Common myeloid progenitor, CD34-positive (primary cell): ENCODE data around the gene F3. TPM values are rescaled to one million over a fixed set of nuclear protein-coding genes. Genes with fewer than 3 reads are reported as not detected.

Experiments
- CTCF ChIA-PET: fragments of 350-600 bp; sonication (Branson Sonifier 250); formaldehyde crosslinking; loops from one replicate; lab custom pipeline; 2021; ENCODE audit warnings: antibody characterized with exemption; lab: Charles Lee
- POLR2A ChIA-PET: fragments of 350-600 bp; sonication (Branson Sonifier 250); formaldehyde crosslinking; loops from one replicate; lab custom pipeline; 2021; ENCODE audit warnings: antibody characterized with exemption; lab: Charles Lee
- DNase-seq, 3 donors: peaks; one replicate each; pipeline versions ENCODE4 v3.0.0 to v3.0.0-alpha.2; 2013
- H3K27ac ChIP-seq, 2 experiments: 1 replicate in 1 of 2; 2 replicates in 1 of 2; pipeline ENCODE4 v1.7.0; 2013; ENCODE audit warnings: inconsistent platforms in 2 of 2, low read length in 2 of 2, mild to moderate bottlenecking in 2 of 2, low read depth in 1 of 2, moderate library complexity in 1 of 2; ENCODE audit not compliant: severe bottlenecking in 2 of 2, insufficient read depth in 1 of 2, poor library complexity in 1 of 2
- H3K27me3 ChIP-seq, 5 experiments: replicated peaks in 2 of 5; 1 replicate in 3 of 5; 2 replicates in 2 of 5; pipeline versions ENCODE4 v1.6.1 to v1.7.0; 2013; ENCODE audit warnings: low read length in 4 of 5, mild to moderate bottlenecking in 2 of 5, moderate library complexity in 2 of 5, inconsistent platforms in 1 of 5; ENCODE audit not compliant: insufficient read depth in 5 of 5, control insufficient read depth in 4 of 5
- H3K36me3 ChIP-seq, 4 experiments: 1 replicate in 2 of 4; 2 replicates in 2 of 4; pipeline versions ENCODE4 v1.6.1 to v1.7.0; 2013; ENCODE audit warnings: low read length in 3 of 4, control low read depth in 1 of 4, mild to moderate bottlenecking in 1 of 4; ENCODE audit not compliant: control insufficient read depth in 4 of 4, insufficient read depth in 4 of 4
- H3K4me1 ChIP-seq, 4 experiments: 1 replicate in 3 of 4; 2 replicates in 1 of 4; pipeline versions ENCODE4 v1.6.1 to v1.7.1; 2013; ENCODE audit warnings: low read length in 3 of 4, mild to moderate bottlenecking in 3 of 4, control low read depth in 1 of 4, inconsistent platforms in 1 of 4, moderate library complexity in 1 of 4; ENCODE audit not compliant: control insufficient read depth in 4 of 4, insufficient read depth in 4 of 4; ENCODE audit errors: control extremely low read depth in 1 of 4
- H3K4me3 ChIP-seq, 7 experiments: 1 replicate in 4 of 7; 2 replicates in 3 of 7; pipeline versions ENCODE4 v1.5.1 to v1.7.0; 2013; ENCODE audit warnings: mild to moderate bottlenecking in 7 of 7, low read length in 6 of 7, moderate library complexity in 6 of 7, inconsistent platforms in 2 of 7, low read depth in 2 of 7, control low read depth in 1 of 7; ENCODE audit not compliant: insufficient read depth in 4 of 7, control insufficient read depth in 1 of 7; ENCODE audit errors: extremely low read depth in 1 of 7
- H3K9me3 ChIP-seq, 5 experiments: 1 replicate in 4 of 5; 2 replicates in 1 of 5; pipeline versions ENCODE4 v1.6.1 to v1.7.1; 2013; ENCODE audit warnings: low read length in 4 of 5, mild to moderate bottlenecking in 2 of 5, inconsistent platforms in 1 of 5, low read depth in 1 of 5, moderate library complexity in 1 of 5; ENCODE audit not compliant: control insufficient read depth in 4 of 5, insufficient read depth in 2 of 5; ENCODE audit errors: control extremely low read depth in 1 of 5
- WGBS: methylation state at CpG from one replicate; pipeline ENCODE4 v1.1.5; 2013; ENCODE audit not compliant: insufficient coverage; 5-methylcytosine and 5-hydroxymethylcytosine counted together
- polyA plus RNA-seq: library from polyadenylated mRNA; unstranded; fragments of 120-200 nt; gene quantifications from one replicate; pipeline ENCODE4 v1.2.1, GENCODE V29; 2013

The F3 gene
- polyA plus RNA-seq, result 0.81 TPM

DNA sequence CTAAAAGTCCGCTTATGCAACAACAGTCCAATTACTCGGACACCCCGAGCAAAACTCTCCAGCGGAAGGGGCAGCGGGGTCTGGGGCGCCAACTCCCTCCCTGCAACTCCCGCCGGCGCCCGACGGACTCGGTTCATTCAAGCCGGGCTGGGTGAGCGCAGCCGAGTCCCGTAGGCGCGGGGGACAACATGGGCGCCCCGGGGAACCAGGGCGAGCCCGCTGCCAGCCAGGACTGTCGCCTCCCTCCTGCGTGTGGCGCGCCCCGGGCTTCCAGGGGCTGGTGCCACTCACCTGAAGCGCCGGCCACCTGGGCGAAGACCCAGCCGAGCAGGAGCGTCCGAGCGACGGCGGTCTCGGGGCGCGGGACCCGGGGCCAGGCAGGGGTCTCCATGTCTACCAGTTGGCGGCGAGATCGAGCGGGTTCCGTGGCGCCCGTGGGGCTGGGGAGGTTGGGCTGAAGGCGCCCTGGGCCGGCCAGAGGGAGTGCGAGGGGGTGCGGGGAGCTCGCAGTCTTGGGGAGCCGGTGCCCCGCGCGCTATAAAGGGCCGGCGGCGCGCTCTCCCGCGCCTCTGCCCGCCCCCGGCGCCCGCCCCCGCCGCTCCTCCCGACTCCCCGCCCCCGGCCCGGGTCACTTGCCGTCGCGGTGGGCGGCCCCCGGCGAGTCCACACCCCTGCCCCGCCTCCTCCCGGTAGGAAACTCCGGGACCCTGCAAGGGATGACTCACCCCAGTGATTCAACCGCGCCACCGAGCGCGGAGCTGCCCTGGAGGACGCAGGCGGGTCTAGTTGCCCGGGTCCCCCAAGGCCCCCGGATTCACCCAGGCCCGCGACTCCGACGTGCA is at the start of gene F3:
F3 (minus strand) TSS at position 514 of the 842 bp plus-strand sequence; CDS start at position 391, 123 bp downstream.
- CTCF ChIA-PET, result interaction anchor here (0.7 to 2.3 kb wide), 8 partner anchors 8 to 267 kb away, joined by 3 to 7 read pairs (median 3); no protein-coding TSS in a partner anchor
- peaks cover 0 to 4% (median 2%) of the 10 kb centered on the region in 5 experiments for H3K9me3 ChIP-seq
- peaks cover 5 to 24% (median 17%) of the 10 kb centered on the region in 5 experiments for H3K27me3 ChIP-seq
- WGBS, result under 1% methylated on average over 67 of the region's 94 CpGs
- peaks cover 8 to 27% (median 23%) of the 10 kb centered on the region in 4 experiments for H3K4me1 ChIP-seq
- POLR2A ChIA-PET, result no interaction called here
- no peak within 1 kb of the TSS for H3K27ac ChIP-seq
- peak within 1 kb of the TSS; percentile 62 to 85 (median 78) for H3K4me3 ChIP-seq
- DNase-seq, result peak; percentile 81 to 95 (median 93)
- H3K36me3 ChIP-seq, result no peaks in the 10 kb centered on the region

- no peak for DNase-seq
Measured at GRCh38 chr1:94590203-94591137, 48.9 kb upstream of the F3 start.

DNA sequence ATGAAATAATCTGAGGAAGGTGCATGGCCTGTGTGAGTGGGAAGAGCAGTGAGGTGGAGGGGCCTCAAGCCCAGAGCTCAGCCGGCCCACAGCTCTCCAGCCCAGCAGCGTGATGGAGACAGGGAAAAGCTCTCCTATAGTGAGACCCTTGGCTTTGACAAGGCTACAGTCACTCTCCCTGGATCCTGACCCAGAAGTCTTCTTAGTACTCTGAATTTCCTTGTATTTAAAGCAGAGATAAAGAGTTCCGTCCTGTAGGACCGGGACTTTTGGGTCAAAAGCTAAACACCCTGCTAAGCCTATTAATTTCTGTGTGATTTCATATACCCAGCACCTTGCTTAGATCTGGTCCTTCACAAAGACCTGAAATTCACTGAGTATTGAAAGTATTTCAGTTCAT is 48.2 kb upstream of the F3 start:
- POLR2A ChIA-PET, result no interaction called here

More at GRCh38 chr1:94590203-94591137, 48.9 kb upstream of the F3 start:
- ChIA-PET CTCF (no interaction called here), POLR2A (no interaction called here)
- no peaks in the 10 kb centered on the region for H3K27me3 ChIP-seq
- H3K27ac ChIP-seq, result no peak overlapping the region
- no peaks in the 10 kb centered on the region for H3K36me3 ChIP-seq
- H3K4me1 ChIP-seq, result no peaks in the 10 kb centered on the region
- WGBS, result 92% methylated on average over 2 of the region's 7 CpGs
- no peaks in the 10 kb centered on the region for H3K9me3 ChIP-seq
- H3K4me3 ChIP-seq, result no peak overlapping the region

DNA sequence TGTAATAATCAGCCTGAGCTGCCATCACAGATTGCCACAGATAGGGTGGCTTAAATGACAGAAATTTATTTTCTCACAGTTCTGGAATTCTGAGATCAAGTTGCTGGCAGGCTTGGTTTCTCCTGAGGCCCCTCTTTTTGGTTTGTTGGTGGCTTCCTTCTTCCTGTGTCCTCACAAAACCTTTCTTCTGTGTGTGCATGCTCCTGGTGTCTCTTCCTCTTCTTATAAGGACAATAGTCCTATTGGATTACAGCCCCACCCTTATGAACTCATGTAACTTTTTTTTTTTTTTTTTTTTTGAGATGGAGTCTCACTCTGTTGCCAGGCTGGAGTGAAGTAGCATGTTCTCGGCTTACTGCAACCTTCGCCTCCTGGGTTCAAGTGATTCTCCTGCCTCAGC is 41.0 kb upstream of the F3 start:
- WGBS, result 38% methylated on average over 2 of the region's 2 CpGs
- CTCF ChIA-PET, result interaction anchor here (2.1 kb wide), 1 partner anchor 11 kb away, joined by 8 read pairs; no protein-coding TSS in a partner anchor

More for the DNA sequence above, 48.2 kb upstream of the F3 start:
- Histone ChIP-seq H3K4me1 (no peaks in the 10 kb centered on the region), H3K27me3 (no peaks in the 10 kb centered on the region), H3K36me3 (no peaks in the 10 kb centered on the region), H3K27ac (no peak overlapping the region), H3K4me3 (no peak overlapping the region), H3K9me3 (no peaks in the 10 kb centered on the region)
- whole genome bisulfite sequencing, result 96% methylated on average over 4 of the region's 4 CpGs
- CTCF ChIA-PET, result no interaction called here
- DNase-seq, result no peak

GRCh38 chr1:94580367-94581115 is 39.0 kb upstream of the F3 start:
- DNase-seq, result no peak
- 97% methylated on average over 7 of the region's 10 CpGs for WGBS
- H3K27ac ChIP-seq, result no peak overlapping the region
- no peak overlapping the region for H3K4me3 ChIP-seq
- no peaks in the 10 kb centered on the region for H3K27me3 ChIP-seq
- POLR2A ChIA-PET, result no interaction called here
- CTCF ChIA-PET, result no interaction called here
- peaks cover 0 to 34% (median 9%) of the 10 kb centered on the region in 5 experiments for H3K9me3 ChIP-seq
- no peaks in the 10 kb centered on the region for H3K36me3 ChIP-seq
- no peaks in the 10 kb centered on the region for H3K4me1 ChIP-seq

More for the DNA sequence above, 41.0 kb upstream of the F3 start:
- H3K9me3 ChIP-seq, result peaks cover 0 to 27% (median 9%) of the 10 kb centered on the region in 5 experiments
- POLR2A ChIA-PET, result interaction anchor here (0.5 kb wide), 1 partner anchor 9 kb away, joined by 3 read pairs; no protein-coding TSS in a partner anchor
- no peaks in the 10 kb centered on the region for H3K36me3 ChIP-seq
- no peaks in the 10 kb centered on the region for H3K27me3 ChIP-seq
- no peak for DNase-seq
- H3K4me3 ChIP-seq, result no peak overlapping the region
- no peaks in the 10 kb centered on the region for H3K4me1 ChIP-seq
- no peak overlapping the region for H3K27ac ChIP-seq

DNA sequence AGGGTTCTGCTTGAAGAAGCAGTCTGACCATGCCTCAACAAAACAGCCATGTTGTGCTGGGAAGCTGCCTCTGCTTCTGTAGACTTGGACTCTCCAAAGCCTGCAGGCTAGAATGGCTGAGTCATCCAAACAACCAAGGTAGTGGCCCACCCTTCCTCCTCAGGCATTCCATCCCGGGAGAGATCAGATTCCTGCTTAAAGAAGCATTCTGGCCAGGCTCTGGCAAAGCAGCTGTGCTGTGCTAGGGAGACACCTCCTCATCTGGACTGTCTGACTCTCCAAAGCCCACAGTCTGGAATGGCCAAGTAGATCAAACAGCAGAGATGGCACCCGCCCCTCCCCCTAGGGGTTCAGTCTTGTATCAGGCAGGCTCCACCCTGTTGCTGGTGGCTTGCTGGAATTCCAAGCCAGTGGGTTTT is 38.3 kb upstream of the F3 start:
- H3K36me3 ChIP-seq, result no peaks in the 10 kb centered on the region
- no peak for DNase-seq
- H3K4me3 ChIP-seq, result no peak overlapping the region
- 64% methylated on average over 2 of the region's 2 CpGs for WGBS
- H3K9me3 ChIP-seq, result peaks cover 0 to 34% (median 9%) of the 10 kb centered on the region in 5 experiments
- no peaks in the 10 kb centered on the region for H3K4me1 ChIP-seq
- POLR2A ChIA-PET, result no interaction called here
- CTCF ChIA-PET, result no interaction called here
- no peaks in the 10 kb centered on the region for H3K27me3 ChIP-seq
- H3K27ac ChIP-seq, result no peak overlapping the region
